Loucy (cell line): ENCODE data around the gene PCBP3.

Experiments used
- H2AFZ ChIP-seq: fragments of 200-600 bp; sonication (generic); 2 replicates; pipeline ENCODE4 v1.6.0; 2016; ENCODE audit warnings: antibody characterized with exemption, mild to moderate bottlenecking, low read length, moderate library complexity
- H3F3A ChIP-seq: fragments of 200-600 bp; 2 replicates; pipeline ENCODE4 v1.6.0; 2016; ENCODE audit warnings: antibody characterized with exemption, low read depth, mild to moderate bottlenecking
- H3K27me3 ChIP-seq: fragments of 200-600 bp; sonication (generic); 2 replicates; pipeline ENCODE4 v1.6.1; 2014; ENCODE audit warnings: low read length, mild to moderate bottlenecking; ENCODE audit not compliant: insufficient read depth, poor library complexity, severe bottlenecking
- H3K36me3 ChIP-seq: fragments of 200-600 bp; sonication (generic); 2 replicates; pipeline ENCODE4 v1.6.1; 2016; ENCODE audit warnings: low read length; ENCODE audit not compliant: insufficient read depth
- H3K4me1 ChIP-seq: fragments of 200-600 bp; sonication (generic); 2 replicates; pipeline ENCODE4 v1.5.1; 2014; ENCODE audit warnings: low read length, mild to moderate bottlenecking; ENCODE audit not compliant: insufficient read depth, poor library complexity, severe bottlenecking
- H3K4me2 ChIP-seq: fragments of 200-600 bp; sonication (generic); 2 replicates; pipeline ENCODE4 v1.6.0; 2014; ENCODE audit warnings: antibody characterized with exemption, low read length, low read depth, mild to moderate bottlenecking; ENCODE audit not compliant: poor library complexity, severe bottlenecking
- H3K4me3 ChIP-seq: fragments of 200-600 bp; sonication (generic); 2 replicates; pipeline ENCODE4 v1.5.1; 2014; ENCODE audit warnings: low read length, mild to moderate bottlenecking, mixed read lengths; ENCODE audit not compliant: poor library complexity, severe bottlenecking
- H3K79me2 ChIP-seq: fragments of 200-600 bp; sonication (generic); 2 replicates; pipeline ENCODE4 v1.6.1; 2014; ENCODE audit warnings: low read length; ENCODE audit not compliant: insufficient read depth
- H3K9ac ChIP-seq: fragments of 200-600 bp; sonication (generic); 2 replicates; pipeline ENCODE4 v1.6.0; 2014; ENCODE audit warnings: mild to moderate bottlenecking, low read depth, low read length, moderate library complexity; ENCODE audit not compliant: poor library complexity, severe bottlenecking
- H3K9me2 ChIP-seq: fragments of 200-600 bp; sonication (generic); replicated peaks from 2 replicates; pipeline ENCODE4 v1.6.1; 2016; ENCODE audit warnings: low read depth, low read length, mixed read lengths
- H3K9me3 ChIP-seq: fragments of 200-600 bp; sonication (generic); 2 replicates; pipeline ENCODE4 v1.6.1; 2014; ENCODE audit warnings: mild to moderate bottlenecking, antibody characterized with exemption, low read length, low read depth; ENCODE audit not compliant: insufficient read depth
- H4K20me1 ChIP-seq: fragments of 200-600 bp; sonication (generic); 2 replicates; pipeline ENCODE4 v1.6.0; 2014; ENCODE audit warnings: antibody characterized with exemption, low read length, mild to moderate bottlenecking; ENCODE audit not compliant: insufficient read depth, poor library complexity, severe bottlenecking
- CTCF ChIP-seq: fragments of 200-600 bp; sonication (generic); conservative IDR thresholded peaks from 2 replicates; pipeline ENCODE4 v1.5.1; 2014; ENCODE audit warnings: mild to moderate bottlenecking, antibody characterized with exemption, low read length
- EZH2phosphoT487 ChIP-seq: fragments of 200-600 bp; IDR thresholded peaks from 2 replicates; pipeline ENCODE4 v1.6.1; 2018; ENCODE audit warnings: antibody characterized with exemption, mild to moderate bottlenecking, moderate library complexity, borderline replicate concordance

PCBP3 gene

DNA sequence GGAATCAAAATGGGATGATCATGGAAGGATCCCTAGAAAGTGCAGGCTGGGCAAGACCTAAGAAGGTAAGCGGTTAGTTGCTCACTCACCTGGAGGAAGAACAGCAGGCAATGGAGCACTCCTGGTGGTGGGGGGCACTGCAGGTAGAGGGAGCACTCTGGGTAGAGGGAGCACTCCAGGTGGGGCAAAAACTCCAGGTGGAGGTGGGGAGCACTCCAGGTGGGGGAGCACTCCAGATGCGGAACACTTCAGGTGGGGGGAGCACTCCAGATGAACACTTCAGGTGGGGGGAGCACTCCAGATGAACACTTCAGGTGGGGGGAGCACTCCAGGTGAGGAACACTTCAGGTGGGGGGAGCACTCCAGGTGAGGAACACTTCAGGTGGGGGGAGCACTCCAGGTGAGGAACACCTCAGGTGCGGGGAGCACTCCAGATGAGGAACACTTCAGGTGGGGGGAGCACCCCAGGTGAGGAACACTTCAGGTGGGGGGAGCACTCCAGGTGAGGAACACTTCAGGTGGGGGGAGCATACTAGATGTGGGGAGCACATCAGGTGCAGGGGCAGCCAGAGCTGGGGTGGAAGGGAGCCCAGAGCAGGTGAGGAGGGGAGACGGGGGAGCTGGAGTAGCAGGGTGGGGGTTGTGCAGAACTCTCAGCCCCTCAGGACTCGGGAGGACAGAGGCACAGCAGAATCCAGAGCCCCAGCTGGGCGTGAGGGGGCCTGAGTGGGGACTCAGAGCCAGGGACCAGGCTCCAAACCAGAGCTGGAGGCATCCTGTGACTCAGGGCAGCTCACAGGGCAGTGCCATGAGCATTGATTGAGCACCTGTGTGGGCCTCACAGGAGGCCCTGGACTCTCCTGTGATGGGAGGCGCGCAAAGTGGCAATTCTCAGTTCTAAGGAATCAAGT, 300.4 kb downstream of the PCBP3 start:
- no peaks in the 10 kb centered on the region for H3K27me3 ChIP-seq

DNA sequence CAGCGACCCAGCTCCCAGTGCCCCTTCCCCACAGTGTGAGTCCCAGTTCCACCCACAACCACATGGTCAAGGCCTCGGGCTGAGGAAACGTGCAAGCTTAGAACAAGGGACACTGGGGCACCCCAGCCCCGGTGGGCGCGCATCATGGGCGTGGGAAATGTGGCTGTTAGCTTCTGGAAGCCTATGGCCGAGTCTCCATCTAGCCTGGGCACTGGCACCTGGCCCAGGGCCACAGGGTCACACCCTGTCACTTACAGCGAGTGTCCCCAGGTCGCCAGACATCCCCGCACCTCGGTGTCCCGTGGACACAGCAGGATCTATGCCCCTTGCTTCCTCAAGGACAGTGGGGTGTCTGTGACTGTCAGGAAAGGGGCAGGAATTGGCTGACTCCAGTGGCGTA, 301.1 kb downstream of the PCBP3 start:
- Histone ChIP-seq H3K9me3 (no peaks in the 10 kb centered on the region; the same call in 1 of the 2 replicates), H3K4me3 (no peak overlapping the region), H3K27me3 (no peaks in the 10 kb centered on the region), H3K36me3 (no peaks in the 10 kb centered on the region), H3K79me2 (no peaks in the 10 kb centered on the region), H3F3A (no peaks in the 10 kb centered on the region), H2AFZ (no peak overlapping the region), H3K4me1 (no peaks in the 10 kb centered on the region), H3K9me2 (no peaks in the 10 kb centered on the region), H3K9ac (no peak overlapping the region), H3K4me2 (no peak overlapping the region), H4K20me1 (no peaks in the 10 kb centered on the region)
- no peak for TF ChIP-seq EZH2phosphoT487
- no peak for TF ChIP-seq CTCF

More for the DNA sequence above, 300.4 kb downstream of the PCBP3 start:
- H3K9me2 ChIP-seq: no peaks in the 10 kb centered on the region
- H3K4me1 ChIP-seq: no peaks in the 10 kb centered on the region
- no peak overlapping the region for H3K9ac ChIP-seq
- H3K4me3 ChIP-seq: no peak overlapping the region
- no peaks in the 10 kb centered on the region; the same call in 1 of the 2 replicates for H3K9me3 ChIP-seq
- no peaks in the 10 kb centered on the region for H4K20me1 ChIP-seq
- no peak overlapping the region for H2AFZ ChIP-seq
- no peaks in the 10 kb centered on the region for H3K36me3 ChIP-seq
- no peaks in the 10 kb centered on the region for H3F3A ChIP-seq
- H3K4me2 ChIP-seq: no peak overlapping the region
- TF ChIP-seq EZH2phosphoT487: no peak
- no peaks in the 10 kb centered on the region for H3K79me2 ChIP-seq

DNA sequence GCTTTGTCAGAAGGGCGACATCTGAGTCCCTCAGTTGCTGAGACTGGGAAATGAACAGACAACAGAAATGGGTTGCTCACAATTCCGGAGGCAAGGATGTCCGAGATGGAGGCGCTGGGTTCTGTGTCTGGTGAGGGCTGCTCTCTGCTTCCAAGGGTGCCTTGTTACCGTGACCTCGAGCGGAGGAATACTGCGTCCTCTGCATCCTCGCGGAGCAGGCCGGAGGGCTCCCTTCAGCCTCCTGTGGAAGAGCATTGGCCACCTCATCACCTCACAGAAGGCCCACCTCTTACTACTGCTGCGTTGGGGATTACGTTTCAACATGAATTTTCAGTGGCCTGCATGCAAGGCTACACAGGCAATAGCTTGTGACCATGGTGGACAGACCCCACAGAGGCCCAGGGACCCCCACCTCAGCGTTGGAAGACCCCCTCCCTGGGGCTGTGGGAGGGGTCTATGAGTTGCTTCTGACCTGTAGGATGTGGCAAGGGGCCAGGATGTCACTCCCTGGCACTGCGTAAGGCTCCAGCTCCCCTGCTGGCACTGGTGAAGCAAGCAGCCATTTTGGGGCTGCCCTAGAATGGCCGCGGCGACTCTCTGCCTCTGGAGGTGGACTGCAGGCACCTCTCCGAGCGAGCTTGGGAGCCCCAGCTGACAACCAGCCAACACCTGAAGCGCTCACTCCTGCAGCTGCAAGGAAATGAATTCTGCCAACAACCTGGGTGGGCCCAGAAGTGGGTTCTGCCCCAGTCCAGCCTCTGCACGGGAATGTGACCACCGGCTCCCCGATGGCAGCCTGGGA, 301.7 kb downstream of the PCBP3 start:
- H3K9me2 ChIP-seq: no peaks in the 10 kb centered on the region
- H3K4me1 ChIP-seq: no peaks in the 10 kb centered on the region
- H4K20me1 ChIP-seq: no peaks in the 10 kb centered on the region

More for the DNA sequence above, 301.7 kb downstream of the PCBP3 start:
- no peaks in the 10 kb centered on the region for H3K79me2 ChIP-seq
- no peak overlapping the region for H3K4me2 ChIP-seq
- TF ChIP-seq CTCF (no peak), EZH2phosphoT487 (no peak)
- no peaks in the 10 kb centered on the region; the same call in 1 of the 2 replicates for H3K9me3 ChIP-seq
- H3K4me3 ChIP-seq: no peak overlapping the region
- H3K27me3 ChIP-seq: no peaks in the 10 kb centered on the region
- H3K36me3 ChIP-seq: no peaks in the 10 kb centered on the region
- no peak overlapping the region for H3K9ac ChIP-seq
- no peak overlapping the region for H2AFZ ChIP-seq
- H3F3A ChIP-seq: no peaks in the 10 kb centered on the region
